HG02852 (cell line): ENCODE measurements around the gene MPZ.
"Not testable (repeated sequence)": the region's sequence is repeated elsewhere in the genome, so short reads cannot be mapped to it uniquely, and the experiment has no call there.

ENCODE experiments used
- ATAC-seq: cut with Tn5 transposase; IDR thresholded peaks from one replicate; pipeline ENCODE4 v1.9.1; 2021; ENCODE audit warnings: mild to moderate bottlenecking, moderate library complexity; ENCODE audit not compliant: unreplicated experiment

Gene MPZ

DNA sequence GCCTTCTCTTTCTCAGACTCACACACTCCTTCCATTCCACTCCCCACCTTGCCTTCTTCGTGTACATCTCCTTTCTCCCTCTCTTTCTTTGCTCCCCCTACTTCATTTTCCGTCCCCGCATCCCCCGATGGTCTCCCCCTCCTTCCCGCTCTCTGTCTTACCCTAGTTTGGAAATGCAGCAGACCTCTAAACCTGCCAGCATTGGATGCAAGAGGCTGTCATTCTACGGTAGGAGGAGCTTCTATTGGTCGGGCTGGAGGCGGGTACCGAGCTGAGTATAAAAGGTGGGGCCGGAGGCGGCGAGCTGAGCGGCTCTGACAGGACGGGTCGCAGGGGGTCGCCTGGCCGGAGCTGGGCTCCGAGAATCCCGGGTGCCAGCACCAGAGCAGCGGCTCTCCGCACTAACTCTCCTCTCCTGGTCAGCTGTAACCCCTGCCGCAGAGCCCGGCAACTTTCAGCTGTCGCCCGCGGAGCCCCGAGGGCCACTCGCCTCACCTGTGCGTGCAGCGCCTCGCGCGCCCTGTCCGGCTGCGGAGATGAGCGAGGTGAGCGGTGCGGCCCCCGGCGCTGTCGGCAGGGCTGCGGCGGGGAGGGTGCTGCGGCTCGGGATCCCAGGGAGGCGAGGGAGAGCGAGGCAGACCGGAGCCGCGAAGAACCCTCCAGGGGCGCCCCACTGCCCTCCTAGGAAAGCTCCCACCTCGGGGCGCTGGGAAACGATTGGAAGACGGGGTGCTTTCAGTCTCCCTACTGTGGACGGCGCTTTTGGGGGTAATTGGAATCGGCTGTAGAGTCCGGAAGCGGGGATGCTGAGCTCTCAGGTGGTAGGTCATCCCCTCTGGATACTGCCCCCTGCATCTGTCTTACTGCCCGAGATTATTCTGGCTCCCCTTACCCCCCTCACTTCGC lies 51.1 kb downstream of the MPZ start, which contains the start of gene PCP4L1:
Gene PCP4L1 (plus strand): TSS at position 307 of the 906 bp plus-strand sequence. CDS start 230 bp downstream, at position 537.
- ATAC-seq, result no peak

DNA sequence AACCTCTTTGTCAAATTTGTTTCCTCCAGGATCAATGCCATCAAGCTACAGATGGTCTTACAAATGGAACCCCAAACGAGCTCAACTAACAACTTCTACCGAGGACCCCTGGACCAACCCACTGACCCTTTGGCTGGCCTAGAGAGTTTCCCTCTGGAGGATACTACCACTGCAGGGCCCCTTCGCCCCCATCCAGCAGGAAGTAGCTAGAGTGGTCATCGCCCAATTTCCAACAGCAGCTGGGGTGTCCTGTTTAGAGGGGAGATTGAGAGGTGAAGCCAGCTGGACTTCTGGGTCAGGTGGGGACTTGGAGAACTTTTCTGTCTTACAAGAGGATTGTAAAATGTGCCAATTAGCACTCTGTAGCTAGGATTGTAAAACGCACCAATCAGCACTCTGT lies 52.7 kb downstream of the MPZ start:
- ATAC-seq, result not testable (repeated sequence)

DNA sequence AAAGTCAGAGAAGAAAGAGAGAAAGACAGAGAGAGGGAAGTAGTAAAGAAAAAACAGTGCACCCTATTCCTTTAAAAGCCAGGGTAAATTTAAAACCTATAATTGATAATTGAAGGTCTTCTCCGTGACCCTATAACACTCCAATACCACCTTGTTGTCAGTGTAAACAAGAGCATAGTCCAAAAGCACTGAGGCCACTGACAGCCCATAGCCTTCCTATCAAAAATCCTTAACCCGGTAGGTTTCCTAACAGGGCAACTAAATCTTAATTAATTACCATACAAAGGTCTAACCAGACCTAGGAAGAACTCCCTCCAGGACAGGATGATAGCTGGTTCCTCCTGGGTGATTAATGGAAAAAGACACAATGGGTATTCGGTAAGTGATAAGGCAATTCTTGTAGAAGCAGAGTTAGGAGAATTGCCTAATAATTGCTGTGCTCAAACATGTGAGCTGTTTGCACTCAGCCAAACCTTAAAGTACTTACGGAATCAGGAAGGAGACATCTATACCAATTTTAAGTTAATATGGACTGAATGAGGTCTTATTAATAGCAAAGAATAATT lies 53.7 kb downstream of the MPZ start:
- not testable (repeated sequence) for ATAC-seq

DNA sequence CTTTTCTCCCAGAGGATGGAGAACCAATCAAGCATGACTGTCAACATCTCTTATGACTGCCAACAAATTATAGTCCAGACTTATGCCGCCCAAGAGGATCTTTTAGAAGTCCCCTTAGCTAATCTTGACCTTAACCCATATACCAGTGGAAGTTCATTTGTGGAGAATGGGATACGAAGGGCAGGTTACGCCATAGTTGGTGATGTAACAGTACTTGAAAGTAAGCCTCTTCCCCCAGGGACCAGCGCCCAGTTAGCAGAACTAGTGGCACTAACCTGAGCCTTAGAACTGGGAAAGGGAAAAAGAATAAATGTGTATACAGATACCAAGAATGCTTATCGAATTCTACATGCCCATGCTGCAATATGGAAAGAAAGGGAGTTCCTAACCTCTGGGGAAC lies 54.5 kb downstream of the MPZ start:
- not testable (repeated sequence) for ATAC-seq
